Left renal cortex interstitium (tissue), 4 donors: ENCODE results near the gene SHROOM4. TPM values are rescaled to one million over a fixed set of nuclear protein-coding genes. Genes with fewer than 3 reads are reported as not detected.
A peak's percentile ranks its signal among the peaks of the same experiment; 100 is the strongest.

ENCODE experiments used
- DNase-seq, 4 donors: peaks; one replicate each; pipeline ENCODE4 v3.0.0-alpha.2; 2013; ENCODE audit warnings: low read depth in 4 of 4, low spot score in 2 of 4, missing footprints in 1 of 4
- polyA plus RNA-seq, 4 donors: library from polyadenylated mRNA; unstranded; fragments of 120-200 nt; gene quantifications; one replicate each; pipeline ENCODE4 v1.2.1, GENCODE V29; 2013; ENCODE audit not compliant: insufficient read length in 4 of 4

Gene SHROOM4
- polyA plus RNA-seq, 4 donors = 13.9 to 22.1 (median 17.1) TPM

- DNase-seq = no peak
Measured at GRCh38 chrX:50712777-50713176, 101.2 kb downstream of the SHROOM4 start.

- DNase-seq = no peak
Measured at GRCh38 chrX:50711907-50712306, 102.1 kb downstream of the SHROOM4 start.

DNA sequence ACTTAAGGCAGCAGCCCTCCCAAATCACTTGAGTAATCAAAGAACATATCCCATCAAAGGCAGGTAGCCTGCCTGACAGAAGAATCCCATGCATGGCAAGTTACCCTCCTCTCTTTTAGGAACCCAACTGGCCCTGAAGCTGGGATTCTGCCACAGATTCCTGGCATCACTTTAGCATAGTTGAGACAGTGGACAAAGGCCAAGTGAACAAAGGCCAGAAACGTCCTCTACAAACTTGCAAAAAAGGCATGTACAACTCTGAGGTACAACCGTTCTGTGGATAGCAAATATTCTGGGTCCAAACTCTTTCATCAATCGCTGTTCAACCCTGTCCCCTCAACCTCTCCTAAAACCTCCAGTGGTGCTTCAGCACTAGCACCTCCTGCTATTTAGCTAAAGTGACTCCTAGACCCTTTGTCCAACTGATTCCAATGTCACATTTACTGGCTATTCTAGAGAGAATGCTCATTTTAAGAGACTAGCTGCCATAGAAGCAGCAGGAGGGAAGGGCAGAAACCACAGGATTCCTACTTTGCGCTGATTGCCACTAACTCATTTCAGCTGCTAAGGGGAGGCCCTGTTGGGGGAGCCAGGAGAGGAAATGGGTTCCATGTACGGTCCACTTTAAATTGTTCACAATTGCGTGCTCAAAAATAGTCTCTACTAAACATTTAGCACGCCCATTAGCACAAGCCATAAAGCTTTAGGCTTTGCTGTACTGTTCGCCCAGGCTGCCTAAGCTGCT is 105.9 kb downstream of the SHROOM4 start:
- no peak for DNase-seq

DNA sequence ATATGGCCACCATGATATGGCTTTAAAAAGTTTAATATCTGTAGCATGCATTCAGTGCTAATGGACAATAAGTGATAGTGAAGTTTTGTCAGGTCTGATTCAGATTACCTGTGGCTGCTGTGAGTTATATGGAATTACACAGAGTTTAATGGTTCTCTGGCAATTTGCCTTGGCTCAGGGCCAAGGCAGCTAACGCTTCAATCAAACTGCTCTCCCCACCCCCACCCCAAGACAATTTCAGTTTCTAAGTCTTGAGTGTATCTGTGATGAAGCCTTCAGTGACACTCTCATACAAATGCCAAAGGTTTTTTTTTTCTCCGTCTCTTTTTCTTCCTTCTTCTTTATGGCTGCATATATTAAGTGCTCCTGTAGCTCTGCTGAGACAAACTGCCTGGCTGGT is 106.6 kb downstream of the SHROOM4 start:
- no peak for DNase-seq

GRCh38 chrX:50705042-50705441 is 109.0 kb downstream of the SHROOM4 start:
- DNase-seq = no peak

GRCh38 chrX:50704360-50704759 is 109.6 kb downstream of the SHROOM4 start:
- DNase-seq = no peak

DNA sequence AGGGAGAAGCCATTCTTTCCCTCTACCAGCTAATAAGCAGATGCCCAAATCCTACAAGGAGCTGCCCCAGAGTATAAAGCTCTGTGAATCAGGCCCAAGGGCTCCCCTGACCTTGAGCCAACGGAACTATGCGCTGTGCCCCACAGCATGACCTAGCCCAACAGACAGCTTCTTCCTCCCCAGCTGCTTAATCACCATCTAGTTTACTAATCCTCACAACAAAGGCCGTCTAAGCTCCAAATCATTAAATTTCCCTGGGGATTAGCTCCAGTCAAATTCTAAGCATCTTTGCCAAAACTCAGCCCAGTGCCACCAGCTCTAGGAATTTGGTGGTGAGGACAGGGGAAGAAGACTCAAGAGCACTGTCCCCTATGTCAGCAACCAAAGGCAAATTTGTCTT is 113.1 kb downstream of the SHROOM4 start:
- no peak for DNase-seq

DNA sequence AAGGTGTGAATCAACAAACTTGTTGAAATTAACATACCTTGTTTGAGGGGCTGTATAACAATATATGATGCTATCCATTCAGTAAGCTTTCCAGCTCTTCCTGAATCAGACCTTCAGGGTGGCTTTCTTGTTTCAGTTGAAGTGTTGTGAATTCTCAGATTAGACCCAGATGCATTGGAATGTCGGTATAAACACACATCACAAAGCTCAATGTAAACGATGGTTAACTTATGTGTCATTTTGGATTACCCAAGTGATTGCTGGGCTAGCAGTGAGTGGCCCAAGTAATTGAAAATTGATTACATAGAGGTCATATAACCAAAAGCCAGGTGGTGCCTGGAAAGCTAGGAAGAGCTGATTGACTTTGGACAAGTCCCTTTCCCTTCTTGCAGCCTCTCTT is 115.0 kb downstream of the SHROOM4 start:
- no peak for DNase-seq

- DNase-seq = no peak
Measured at GRCh38 chrX:50697691-50698090, 116.3 kb downstream of the SHROOM4 start.

- DNase-seq = peak in 1 of 4 donors; percentile 21
Measured at GRCh38 chrX:50691820-50692219, 122.2 kb downstream of the SHROOM4 start.

DNA sequence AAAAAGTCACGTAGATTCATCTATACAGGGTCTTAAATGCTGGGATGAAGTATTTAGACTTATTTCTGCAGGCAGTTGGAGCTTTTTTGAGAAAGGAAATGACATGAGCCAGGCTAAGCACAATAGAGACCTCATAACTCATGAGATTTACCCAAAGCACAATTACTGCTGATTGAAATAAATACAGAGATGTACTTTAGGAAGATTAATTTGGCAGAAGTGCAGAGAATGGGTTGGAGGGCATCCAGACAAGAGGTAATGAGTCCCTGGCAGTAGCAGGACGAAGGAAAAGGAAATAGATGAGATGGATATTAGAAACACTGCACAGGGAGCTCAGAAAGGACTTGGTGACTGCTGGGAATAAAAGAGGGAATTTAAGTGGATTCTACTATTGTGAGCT is 129.1 kb downstream of the SHROOM4 start:
- no peak for DNase-seq

- DNase-seq = no peak
Measured at GRCh38 chrX:50680990-50681389, 133.0 kb downstream of the SHROOM4 start.

DNA sequence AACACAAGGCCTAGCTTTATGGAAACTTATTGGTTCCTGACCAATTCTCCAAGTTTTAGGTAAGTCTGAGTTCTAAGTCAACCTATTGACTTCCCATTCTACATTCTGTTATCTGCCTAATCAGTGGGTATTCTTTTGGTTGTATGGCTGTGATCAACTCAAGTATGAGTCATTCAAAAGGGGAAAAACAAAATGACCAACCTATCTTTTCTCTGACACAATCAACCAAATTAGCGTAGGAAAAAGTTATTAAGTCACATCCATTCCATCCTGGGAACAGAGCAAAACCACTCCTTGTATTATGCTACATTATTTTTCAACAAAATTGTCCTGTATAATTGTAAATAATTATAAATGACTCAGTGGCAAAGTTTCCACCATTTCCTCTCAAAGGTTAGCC is 136.2 kb downstream of the SHROOM4 start:
- no peak for DNase-seq

GRCh38 chrX:50671661-50672060 is 142.3 kb downstream of the SHROOM4 start:
- DNase-seq = no peak

GRCh38 chrX:50668860-50669259 is 145.1 kb downstream of the SHROOM4 start:
- no peak for DNase-seq

- DNase-seq = no peak
Measured at GRCh38 chrX:50648156-50648555, 165.8 kb downstream of the SHROOM4 start.

DNA sequence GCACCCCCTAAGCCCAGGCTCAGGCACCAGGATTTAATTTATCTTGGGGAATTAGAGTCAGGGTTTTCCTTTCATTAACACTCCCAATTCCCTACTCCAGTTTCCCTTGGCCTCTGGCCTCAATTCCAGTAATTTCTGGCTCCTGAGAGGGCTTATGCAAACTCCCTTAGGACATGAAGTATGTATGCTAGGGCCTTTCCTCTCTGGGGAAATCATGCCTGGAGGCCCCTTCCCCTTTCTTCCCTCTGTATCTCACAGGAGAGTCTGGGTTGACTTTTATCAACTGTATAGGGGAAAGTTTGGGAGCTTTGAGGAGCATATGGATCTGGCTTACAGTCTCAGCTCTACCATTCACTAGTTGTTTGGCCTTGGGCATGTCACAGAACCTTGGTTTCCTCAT is 169.5 kb downstream of the SHROOM4 start:
- DNase-seq = no peak

- DNase-seq = no peak
Measured at GRCh38 chrX:50643525-50644137, 170.4 kb downstream of the SHROOM4 start.

DNA sequence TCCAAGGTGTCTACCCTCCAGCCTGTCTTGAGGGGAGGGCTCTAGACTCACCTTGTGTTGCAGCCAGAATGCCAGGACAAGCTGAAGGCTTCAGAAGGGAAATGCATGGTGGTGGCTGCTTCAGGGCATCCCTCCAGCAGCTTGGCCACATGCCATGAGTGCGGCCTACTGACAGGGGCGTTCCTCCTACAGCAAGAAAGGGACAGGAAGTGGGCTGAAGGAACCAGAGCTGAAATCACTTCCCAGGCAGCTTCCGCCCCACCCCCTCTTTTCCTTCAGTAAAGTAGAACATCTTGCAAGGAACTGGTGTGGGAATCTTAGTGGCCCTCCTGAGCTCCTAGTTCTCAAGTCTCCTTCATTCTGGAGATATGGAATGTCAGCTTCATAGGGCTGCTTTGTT is 175.9 kb downstream of the SHROOM4 start:
- no peak for DNase-seq

DNA sequence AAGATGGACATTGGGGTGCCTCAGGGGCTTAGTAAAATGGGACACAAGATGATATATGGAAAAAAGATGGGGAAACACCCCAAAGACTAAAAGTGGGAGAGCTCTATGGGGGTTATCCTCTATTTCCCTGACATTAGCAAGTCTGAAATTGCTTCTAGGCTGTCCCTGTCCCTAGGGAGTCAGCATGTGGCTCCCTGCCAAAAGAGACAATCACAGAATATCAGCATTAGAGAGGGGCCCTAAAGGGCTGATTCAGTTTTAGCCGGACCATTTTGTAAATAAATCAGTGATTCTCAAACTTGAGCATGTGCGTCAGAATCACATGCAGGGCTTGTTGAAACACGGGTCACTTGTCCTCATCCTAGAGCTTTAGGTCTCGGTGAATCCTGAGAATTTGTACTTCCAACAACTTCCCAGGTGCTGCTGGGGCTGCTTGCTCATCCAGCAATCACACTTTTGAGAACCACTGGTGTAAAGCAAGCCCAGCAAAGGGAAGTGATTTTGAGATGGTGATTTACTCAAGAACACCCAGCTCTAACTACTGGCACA is 178.1 kb downstream of the SHROOM4 start:
- DNase-seq = no peak

DNA sequence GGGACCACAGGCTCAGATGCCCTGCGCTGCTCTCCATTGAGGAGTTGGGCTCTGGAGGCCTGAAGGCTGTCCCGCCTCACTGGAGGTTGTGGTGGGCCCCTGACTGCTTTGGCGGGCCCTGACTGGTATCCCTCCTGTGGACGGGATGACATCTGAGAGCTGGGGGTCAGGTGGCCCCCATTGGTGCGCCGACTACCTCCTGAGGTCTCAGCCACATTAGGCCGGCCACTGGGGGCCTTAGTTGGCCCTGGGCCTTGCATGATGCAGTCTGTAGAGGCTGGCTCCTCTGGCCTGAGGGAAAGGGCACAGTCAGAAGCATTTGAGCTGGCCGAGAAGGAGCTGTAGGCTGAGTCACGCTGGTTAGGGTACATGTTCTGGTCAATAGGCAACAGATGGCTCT is 178.8 kb downstream of the SHROOM4 start:
- no peak for DNase-seq

GRCh38 chrX:50629774-50630173 is 184.2 kb downstream of the SHROOM4 start:
- no peak for DNase-seq
